HG03520 (cell line): ENCODE results near the gene SCAMP2.
A peak's percentile ranks its signal among the peaks of the same experiment; 100 is the strongest.

ENCODE experiments used
- ATAC-seq: cut with Tn5 transposase; IDR thresholded peaks from one replicate; pipeline ENCODE4 v1.9.1; 2021; ENCODE audit warnings: mild to moderate bottlenecking, moderate library complexity; ENCODE audit not compliant: unreplicated experiment

SCAMP2 gene

DNA sequence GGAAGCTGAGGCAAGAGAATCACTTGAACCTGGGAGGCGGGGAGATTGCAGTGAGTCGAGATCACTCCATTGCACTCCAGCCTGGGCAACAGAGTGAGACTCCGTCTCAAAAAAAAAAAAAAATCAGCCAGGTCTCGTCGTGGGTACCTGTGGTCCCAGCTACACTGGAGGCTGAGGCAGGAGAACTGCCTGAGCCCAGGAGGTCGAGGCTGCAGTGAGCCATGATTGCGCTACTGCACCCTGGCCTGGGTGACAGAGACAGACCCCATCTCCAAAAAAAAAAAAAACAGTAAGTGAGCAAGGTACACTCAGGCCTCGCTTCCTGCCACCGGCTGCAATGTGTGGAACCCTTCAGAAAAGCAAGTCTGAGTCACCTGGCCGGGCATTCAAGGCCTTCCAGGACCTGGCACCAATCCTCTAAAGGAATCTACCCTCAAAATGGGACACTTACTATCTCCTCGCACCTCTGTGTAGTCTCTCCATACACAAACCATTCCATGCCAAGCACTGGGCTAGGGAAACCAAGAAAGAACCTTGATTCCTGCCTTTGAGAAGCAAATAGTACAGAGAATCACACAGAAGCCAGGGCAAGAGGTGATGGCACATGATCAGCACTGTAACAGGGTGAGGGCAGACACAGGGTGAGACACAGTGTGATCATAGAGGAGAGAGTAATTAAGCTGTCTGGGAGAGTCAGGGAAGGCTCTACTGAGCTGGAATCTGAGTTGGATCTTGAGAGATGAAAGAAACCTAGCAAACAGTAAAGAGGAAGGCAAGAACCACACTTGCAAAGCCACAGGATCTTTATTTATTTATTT, 9.7 kb downstream of the SCAMP2 start:
- ATAC-seq, result no peak

DNA sequence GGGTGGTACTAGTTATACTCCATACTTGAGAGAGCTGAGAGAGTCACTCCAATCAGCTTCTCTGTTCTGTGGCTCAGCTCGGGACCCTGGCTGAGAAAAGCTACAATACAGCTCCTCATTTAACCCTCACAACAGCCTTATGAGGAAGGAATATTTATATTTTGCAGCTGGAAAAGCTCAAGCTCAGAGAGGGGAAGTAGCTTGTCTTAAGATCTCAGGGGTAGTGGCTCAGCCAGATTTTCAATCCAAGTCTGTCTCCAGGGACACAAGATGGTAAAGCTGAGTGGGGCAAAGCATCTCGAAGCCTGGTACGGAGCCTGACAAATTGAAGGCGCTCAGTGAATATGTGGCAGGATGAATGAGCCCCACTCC, 14.8 kb downstream of the SCAMP2 start:
- no peak for ATAC-seq

DNA sequence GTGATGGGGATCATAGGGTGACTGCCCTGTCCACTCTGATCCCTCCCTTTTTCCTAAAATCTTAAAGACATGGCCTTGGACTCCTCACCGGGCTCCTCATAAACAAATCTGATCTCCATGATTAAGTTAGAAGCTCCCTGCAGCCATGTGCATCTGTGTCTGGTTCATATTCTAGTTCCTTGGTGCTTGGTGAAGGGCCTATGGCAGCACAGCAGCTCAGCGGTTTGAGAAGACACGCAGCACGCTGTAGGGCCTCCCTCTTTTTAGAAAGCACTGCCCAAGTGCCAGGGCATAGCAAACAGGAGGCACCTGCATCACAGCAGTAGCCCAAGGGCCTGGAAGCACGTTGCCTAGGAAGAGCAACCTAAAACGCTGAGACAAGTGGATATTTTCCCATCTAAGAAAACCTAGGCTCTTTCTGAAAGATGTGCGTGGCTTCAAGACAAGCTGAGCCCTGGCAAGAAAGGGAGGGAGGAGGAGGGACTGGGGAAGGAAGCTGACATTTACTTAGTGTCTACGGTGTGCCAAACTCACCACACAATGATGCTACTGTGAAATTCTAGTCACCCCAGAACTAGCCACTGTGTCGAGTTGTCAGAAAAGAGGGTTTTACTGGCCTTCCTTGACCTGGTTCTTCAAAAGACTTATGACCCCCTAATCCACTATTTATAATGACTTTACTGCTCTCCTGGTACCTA, 15.3 kb downstream of the SCAMP2 start:
- ATAC-seq, result no peak

DNA sequence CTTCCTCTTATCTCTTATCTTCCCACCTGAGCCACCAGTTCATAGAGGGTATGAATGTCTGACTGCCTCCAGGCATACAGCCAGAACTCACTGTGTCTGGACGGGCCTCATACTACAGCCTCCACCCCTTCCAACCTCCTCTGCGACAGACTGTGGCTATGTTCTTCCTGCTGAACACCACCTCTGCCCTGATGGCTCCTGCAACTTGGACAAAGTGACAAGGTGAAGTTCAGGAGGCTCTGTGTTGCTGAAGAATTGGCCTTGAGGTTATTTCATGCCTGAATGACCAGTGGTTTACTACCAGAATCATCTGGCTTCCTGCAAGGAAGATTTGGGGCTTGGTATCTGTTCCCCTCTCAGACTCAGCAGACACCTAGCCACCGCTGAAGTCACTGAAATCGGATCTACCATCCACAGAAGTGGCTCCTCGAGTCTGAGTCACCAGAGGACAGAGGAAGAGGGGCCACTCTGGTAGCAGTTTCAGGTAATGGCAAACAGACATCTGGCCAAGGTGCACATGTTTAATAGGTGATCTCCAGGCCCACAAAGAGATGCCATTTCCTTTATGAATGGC, 16.0 kb downstream of the SCAMP2 start:
- peak; percentile 49 for ATAC-seq

GRCh38 chr15:74856537-74856936, 16.6 kb downstream of the SCAMP2 start:
- no peak for ATAC-seq

- no peak for ATAC-seq
Measured at GRCh38 chr15:74855857-74856256, 17.3 kb downstream of the SCAMP2 start.

- no peak for ATAC-seq
Measured at GRCh38 chr15:74854453-74855022, 18.6 kb downstream of the SCAMP2 start.

GRCh38 chr15:74851960-74852359, 21.2 kb downstream of the SCAMP2 start:
- ATAC-seq, result no peak

- ATAC-seq, result no peak
Measured at GRCh38 chr15:74850393-74850792, 22.8 kb downstream of the SCAMP2 start.

- no peak for ATAC-seq
Measured at GRCh38 chr15:74847432-74847831, 25.7 kb downstream of the SCAMP2 start.

DNA sequence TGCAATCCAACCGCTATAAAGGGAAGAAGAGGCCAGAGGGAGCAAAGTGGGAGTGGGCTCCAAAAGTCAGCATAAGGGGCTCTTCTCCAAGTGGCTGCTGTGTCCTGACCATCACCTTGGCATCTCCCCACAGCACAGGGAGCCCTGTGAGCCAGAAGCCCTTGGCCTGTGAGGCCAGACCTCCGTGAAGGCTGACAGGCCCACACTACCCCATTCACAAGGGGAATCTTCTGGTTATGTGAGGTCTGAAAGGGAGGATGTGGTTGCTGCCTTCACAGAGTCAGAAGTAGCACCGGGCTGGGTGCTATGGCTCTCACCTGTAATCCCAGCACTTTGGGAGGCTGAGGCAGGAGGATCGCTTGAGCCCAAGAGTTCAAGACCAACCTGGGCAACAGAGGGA, 27.6 kb downstream of the SCAMP2 start:
- ATAC-seq, result no peak

GRCh38 chr15:74845208-74845568, 28.0 kb downstream of the SCAMP2 start:
- no peak for ATAC-seq

DNA sequence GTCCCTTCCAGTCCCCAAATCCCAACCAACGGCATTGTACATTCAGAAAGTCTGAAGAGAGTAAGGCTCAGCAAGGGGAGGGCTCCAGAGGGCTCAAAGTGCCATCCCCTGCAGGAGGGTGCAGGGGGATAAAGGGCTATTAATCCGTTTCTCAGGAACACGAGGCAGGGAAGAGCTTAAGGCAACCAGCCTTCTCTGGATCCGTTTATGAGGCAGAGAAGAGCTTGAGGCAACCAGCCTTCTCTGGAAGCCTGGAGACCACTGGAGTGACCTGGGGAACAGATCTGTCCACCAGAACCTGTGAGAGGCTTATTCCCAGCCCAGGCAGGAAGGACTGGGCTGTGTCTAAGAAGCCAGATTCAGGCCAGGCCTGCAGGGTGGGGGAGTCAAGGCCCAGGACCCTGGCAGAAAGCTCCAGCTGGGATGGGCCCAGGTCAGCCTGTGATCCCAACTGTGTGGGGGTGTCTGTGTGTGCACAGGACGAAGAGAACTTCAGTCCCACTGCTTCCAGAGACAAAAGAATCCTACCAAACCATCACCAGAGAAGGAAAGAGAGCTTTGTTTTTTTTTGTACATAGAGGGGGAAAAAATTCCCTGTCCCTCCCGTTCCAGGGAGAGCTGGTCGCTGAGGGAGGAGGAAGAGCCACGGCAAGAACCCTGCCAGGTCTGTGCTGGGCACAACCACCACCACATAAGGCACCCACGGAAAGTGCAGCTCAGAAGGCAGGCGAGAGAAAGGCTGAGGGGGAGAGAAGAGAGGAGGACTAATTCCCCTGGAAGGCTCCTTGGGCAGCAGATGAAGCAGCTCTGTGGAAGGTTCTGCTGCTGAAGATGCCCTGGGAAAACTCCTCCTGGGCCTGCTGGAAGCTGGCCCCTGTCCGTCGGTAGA, 28.6 kb downstream of the SCAMP2 start:
- ATAC-seq, result no peak

- no peak for ATAC-seq
Measured at GRCh38 chr15:74843891-74844299, 29.3 kb downstream of the SCAMP2 start.

- ATAC-seq, result no peak
Measured at GRCh38 chr15:74843445-74843828, 29.7 kb downstream of the SCAMP2 start.

DNA sequence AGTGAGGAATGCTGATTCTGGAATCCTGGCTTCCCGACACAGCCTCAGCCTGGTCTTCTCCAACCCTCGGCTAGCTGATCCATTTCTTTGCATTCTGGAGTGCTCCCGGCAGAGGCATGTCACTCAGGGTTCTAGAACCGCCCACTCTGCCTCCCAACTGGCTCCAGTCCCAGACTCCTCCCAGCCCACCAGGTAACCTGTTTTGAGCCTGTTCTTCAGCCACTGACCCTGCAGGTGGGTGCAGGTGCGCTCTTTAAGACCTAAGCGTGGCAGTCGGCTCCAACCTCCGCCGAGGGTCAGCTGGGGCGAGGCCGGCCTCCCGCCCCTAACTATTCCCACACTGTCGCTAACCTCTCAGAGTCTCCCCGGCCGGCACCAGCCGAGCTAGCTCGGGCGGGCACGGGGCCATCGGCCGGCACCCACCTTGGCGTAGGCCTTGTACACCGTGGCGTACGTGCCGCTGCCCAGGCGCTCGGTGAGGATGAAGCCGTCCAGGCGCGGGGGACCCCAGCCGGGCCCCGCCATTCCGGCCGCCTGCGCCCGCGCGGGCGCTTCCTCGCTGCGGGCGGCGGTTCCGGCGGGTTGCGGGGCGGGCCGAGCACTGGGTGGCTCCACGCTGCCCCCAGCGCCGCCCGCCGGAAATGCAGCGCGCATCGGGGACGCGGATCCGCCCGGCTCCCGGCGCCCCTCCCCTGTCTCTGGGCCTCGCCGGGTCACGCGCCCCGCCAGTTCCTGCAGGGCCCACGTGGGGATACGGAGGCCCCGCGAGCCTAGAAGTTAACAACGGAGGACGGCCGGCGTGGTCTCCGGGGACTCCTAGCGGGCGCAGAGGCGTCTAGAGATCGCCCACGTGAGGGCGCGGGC, 30.4 kb downstream of the SCAMP2 start, which contains the start of gene ULK3:
ULK3 (minus strand) TSS at position 576 of the 864 bp plus-strand sequence; CDS start at position 525, 51 bp downstream.
- peak; percentile 74 for ATAC-seq

- ATAC-seq, result no peak
Measured at GRCh38 chr15:74841891-74842373, 31.2 kb downstream of the SCAMP2 start.

GRCh38 chr15:74840851-74841775, 32.1 kb downstream of the SCAMP2 start:
- ATAC-seq, result no peak
